Dermis lymphatic vessel endothelial cell (primary cell): ENCODE measurements around the gene MYPN. TPM values are rescaled to one million over a fixed set of nuclear protein-coding genes. Genes with fewer than 3 reads are reported as not detected.

Experiments
- total RNA-seq: library from RNA; depleted of rRNA; stranded (reverse); fragments of >200 nt; gene quantifications from 2 replicates; pipeline ENCODE4 v1.2.1, GENCODE V29; 2014

The MYPN gene
- 0.11 TPM in 1 of 2 replicates, not detected in the other for total RNA-seq

GRCh38 chr10:68109331-68109730 lies at the start of gene MYPN:
TSS of gene MYPN (plus strand) at chr10:68109488. CDS start at chr10:68121439, 11,951 bp downstream.

GRCh38 chr10:68074775-68075549 lies 34.3 kb upstream of the MYPN start, which contains the start of gene HERC4:
TSS of gene HERC4 (minus strand) at chr10:68075283. CDS start at chr10:68073108, 2,175 bp downstream.

GRCh38 chr10:68231817-68232251 lies 122.5 kb downstream of the MYPN start, which contains the start of gene ATOH7:
TSS of gene ATOH7 (minus strand) at chr10:68232113. CDS start at chr10:68231677, 436 bp downstream.

Other genes with a start within 250 kb of the MYPN start
- gene SIRT1, start 224.8 kb upstream of the MYPN start, total RNA-seq: 9.1 and 10.5 TPM in 2 replicates
- 39.2 and 48.4 TPM in 2 replicates for gene HERC4, start 34.2 kb upstream of the MYPN start, total RNA-seq
- gene ATOH7, start 122.6 kb downstream of the MYPN start, total RNA-seq: not detected in 2 replicates
- 15.8 and 24.4 TPM in 2 replicates for gene HNRNPH3, start 222.6 kb downstream of the MYPN start, total RNA-seq
- 4.2 and 5.2 TPM in 2 replicates for gene PBLD, start 223.4 kb downstream of the MYPN start, total RNA-seq